ENCODE results near the gene DNAJC15. TPM values are rescaled to one million over a fixed set of nuclear protein-coding genes. Genes with fewer than 3 reads are reported as not detected.

The DNAJC15 gene
- total and polyA plus RNA-seq, 2 of the 8 experiments (the other 6 are each of a cell fraction or from before 2014, with no cell fraction given): 5.8 to 20.8 TPM

GRCh38 chr13:43094901-43095300 lies 71.5 kb downstream of the DNAJC15 start:
- Histone ChIP-seq H3K79me2 (ENCODE audit: control insufficient read depth in 1 of 2, insufficient read depth in 2 of 2, low read length in 2 of 2) (no peaks in the 10 kb centered on the region), H2BK20ac (ENCODE audit: low read length) (no peak overlapping the region), H2BK12ac (ENCODE audit: low read depth, low read length) (no peak overlapping the region), H3K4me2 (ENCODE audit: insufficient read depth in 1 of 2, low read depth in 2 of 2, low read length in 2 of 2) (no peak overlapping the region), H3K4ac (replicated peaks; ENCODE audit: insufficient read length, low read depth, low read length) (no peak overlapping the region), H2AFZ (ENCODE audit: low read length) (no peak overlapping the region), H4K20me1 (replicated peaks in 1 of 2; ENCODE audit: control insufficient read depth in 1 of 2, insufficient read depth in 2 of 2, low read length in 2 of 2) (no peaks in the 10 kb centered on the region), H3K27ac (ENCODE audit: low read depth, low read length) (no peak overlapping the region), H2BK5ac (ENCODE audit: low read depth, low read length) (no peak overlapping the region), H2BK120ac (replicated peaks; ENCODE audit: low read depth, low read length) (no peak overlapping the region), H3K79me1 (ENCODE audit: low read depth, low read length) (no peaks in the 10 kb centered on the region), H2AK5ac (ENCODE audit: low read depth, low read length) (no peak overlapping the region), H3K27me3 (replicated peaks in 1 of 4; ENCODE audit: control insufficient read depth in 3 of 4, extremely low read depth in 1 of 4, insufficient read depth in 3 of 4, low read length in 3 of 4) (no peaks in the 10 kb centered on the region), H3K14ac (ENCODE audit: insufficient read length) (no peak overlapping the region), H3K23me2 (ENCODE audit: low read depth, low read length) (no peaks in the 10 kb centered on the region), H3K36me3 (ENCODE audit: control insufficient read depth in 2 of 4, insufficient read depth in 4 of 4, low read length in 3 of 4) (no peaks in the 10 kb centered on the region; a peak in 1 of 8 replicates), H3K4me1 (replicated peaks in 1 of 4; ENCODE audit: control insufficient read depth in 3 of 4, insufficient read depth in 4 of 4, low read length in 3 of 4) (no peaks in the 10 kb centered on the region), H2BK15ac (ENCODE audit: low read length) (no peak overlapping the region), H3K9ac (replicated peaks in 1 of 4; ENCODE audit: extremely low read depth in 1 of 4, low read depth in 3 of 4, low read length in 3 of 4) (no peak overlapping the region), H4K5ac (ENCODE audit: insufficient read length, low read depth, low read length) (no peak overlapping the region), H4K8ac (ENCODE audit: extremely low read depth, insufficient read depth, low read length) (no peak overlapping the region), H3K9me3 (ENCODE audit: insufficient read depth in 2 of 2, low read depth in 1 of 2, low read length in 1 of 2) (peaks cover 0 to 2% of the 10 kb centered on the region in 2 experiments; a peak in 2 of 4 replicates), H3K4me3 (ENCODE audit: extremely low read depth in 1 of 4, insufficient read depth in 2 of 4, low read depth in 3 of 4, low read length in 4 of 4) (no peak overlapping the region), H4K91ac (replicated peaks; ENCODE audit: insufficient read length, low read length) (no peak overlapping the region), H3K18ac (ENCODE audit: extremely low read depth, low read length) (no peak overlapping the region), H3K23ac (ENCODE audit: insufficient read length) (no peak overlapping the region), H3K56ac (replicated peaks; ENCODE audit: insufficient read length, low read depth, low read length) (no peak overlapping the region)
- WGBS, 2 experiments (ENCODE audit: extremely low coverage in 1 of 2, insufficient coverage in 1 of 2, insufficient read length in 1 of 2, insufficient replicate concordance in 2 of 2, low coverage in 1 of 2, low lambda C conversion rate in 2 of 2, missing lambda C conversion rate in 1 of 2): 93% methylated on average over 1 of the region's 1 CpG; no CpG with 5 or more reads in 1 of the 2 experiments
- DNase-seq (ENCODE audit: low read depth in 1 of 2, low spot score in 2 of 2) (no peak), FAIRE-seq (no peak)
- TF ChIP-seq RXRA (IDR thresholded peaks at IDR 0.05; ENCODE audit: insufficient read depth, low read depth, low read length) (no peak), USF2 (IDR thresholded peaks at IDR 0.05; ENCODE audit: low read length) (no peak), RNF2 (IDR thresholded peaks at IDR 0.05; ENCODE audit: borderline replicate concordance, low read depth, low read length, missing control alignments, poor library complexity, severe bottlenecking) (no peak), RAD21 (IDR thresholded peaks at IDR 0.05 in 1 of 2, conservative IDR thresholded peaks at IDR 0.05 in 1 of 2; ENCODE audit: low read depth in 2 of 2, low read length in 2 of 2) (no peak), YY1 (IDR thresholded peaks at IDR 0.05; ENCODE audit: low read depth, low read length) (no peak), HDAC6 (IDR thresholded peaks at IDR 0.05; ENCODE audit: low read depth, low read length) (no peak), BCL11A (IDR thresholded peaks at IDR 0.05; ENCODE audit: low read depth in 2 of 2, low read length in 2 of 2) (no peak), TAF1 (IDR thresholded peaks at IDR 0.05; ENCODE audit: low read depth, low read length) (no peak), KDM4A (IDR thresholded peaks at IDR 0.05; ENCODE audit: low read depth, low read length, severe bottlenecking) (no peak), KDM1A (IDR thresholded peaks at IDR 0.05; ENCODE audit: borderline replicate concordance, low read length) (no peak), BACH1 (IDR thresholded peaks at IDR 0.05; ENCODE audit: low read length) (no peak)
- ChIA-PET CTCF (ENCODE audit: partially characterized antibody) (interaction anchor here (0.7 to 2.9 kb wide), 3 partner anchors 9 to 214 kb away, joined by 3 to 14 read pairs (median 10); no protein-coding TSS in a partner anchor), POLR2A (ENCODE audit: partially characterized antibody) (no interaction called here)
